HEK293 (cell line): Measurements from ENCODE around the gene MAP3K20.

Experiments
- CTCF ChIA-PET: fragments of 350-600 bp; formaldehyde crosslinking; extraction: SDS; loops from one replicate; lab custom pipeline; 2021; ENCODE audit warnings: antibody characterized with exemption; lab: Yijun Ruan, JAX
- POLR2A ChIA-PET: fragments of 300-600 bp; formaldehyde crosslinking; extraction: SDS; loops from one replicate; lab custom pipeline; 2020; ENCODE audit warnings: antibody characterized with exemption, inconsistent platforms; lab: Yijun Ruan, JAX
- H3K27ac ChIP-seq: fragments of 200-500 bp; sonication (Bioruptor generic); 2 replicates; pipeline ENCODE4 v1.5.1; 2014; ENCODE audit warnings: low read depth, low read length, control low read depth, inconsistent platforms; ENCODE audit errors: extremely low read depth
- H3K36me3 ChIP-seq, 2 experiments: fragments of 200-500 bp in 1 of 2; sonication (Bioruptor generic) in 1 of 2; 1 replicate in 1 of 2; 2 replicates in 1 of 2; pipeline ENCODE4 v1.5.1; 2014 to 2017; ENCODE audit warnings: inconsistent platforms in 2 of 2, low read length in 2 of 2; ENCODE audit not compliant: control insufficient read depth in 2 of 2, insufficient read depth in 1 of 2
- H3K4me1 ChIP-seq: fragments of 200-500 bp; sonication (Bioruptor generic); 2 replicates; pipeline ENCODE4 v1.5.1; 2014; ENCODE audit warnings: mild to moderate bottlenecking, low read length, inconsistent platforms; ENCODE audit not compliant: control insufficient read depth, insufficient read depth
- H3K4me3 ChIP-seq: 2 replicates; pipeline ENCODE4 v1.5.1; 2011; ENCODE audit warnings: low read depth, mild to moderate bottlenecking, control low read depth, low read length, moderate library complexity
- H3K9me3 ChIP-seq: fragments of 200-500 bp; sonication (Bioruptor generic); 2 replicates; pipeline ENCODE4 v1.5.1; 2014; ENCODE audit warnings: low read depth, low read length, inconsistent platforms; ENCODE audit not compliant: control insufficient read depth, insufficient read depth
- GFI1B ChIP-seq: fragments of 450-650 bp; formaldehyde crosslinking; IDR thresholded peaks from 2 replicates; pipeline ENCODE4 v1.5.1; 2016; ENCODE audit warnings: missing biosample characterization, missing genetic modification characterization
- HOXA7 ChIP-seq: sonication (generic); formaldehyde crosslinking; IDR thresholded peaks from 2 replicates; pipeline ENCODE4 v1.8.1; 2022; ENCODE audit warnings: missing genetic modification reagents, borderline replicate concordance
- KLF16 ChIP-seq: fragments of 450-650 bp; formaldehyde crosslinking; IDR thresholded peaks from 2 replicates; pipeline ENCODE4 v1.5.1; 2017; ENCODE audit warnings: missing biosample characterization, missing genetic modification characterization
- KLF7 ChIP-seq: fragments of 450-650 bp; formaldehyde crosslinking; IDR thresholded peaks from 2 replicates; pipeline ENCODE4 v1.5.1; 2016; ENCODE audit warnings: missing biosample characterization, missing genetic modification characterization, borderline replicate concordance
- PRDM1 ChIP-seq: fragments of 450-650 bp; formaldehyde crosslinking; IDR thresholded peaks from 2 replicates; pipeline ENCODE4; 2016; ENCODE audit warnings: missing biosample characterization, missing genetic modification characterization
- SP3 ChIP-seq: fragments of 450-650 bp; formaldehyde crosslinking; IDR thresholded peaks from 2 replicates; pipeline ENCODE4 v1.5.1; 2016; ENCODE audit warnings: missing biosample characterization, missing genetic modification characterization
- YY2 ChIP-seq: fragments of 450-650 bp; formaldehyde crosslinking; IDR thresholded peaks from 2 replicates; pipeline ENCODE4 v1.5.1; 2016; ENCODE audit warnings: missing biosample characterization, missing genetic modification characterization
- ZNF16 ChIP-seq: fragments of 450-650 bp; formaldehyde crosslinking; IDR thresholded peaks from 2 replicates; pipeline ENCODE4 v1.5.1; 2016; ENCODE audit warnings: low read depth, missing biosample characterization, missing genetic modification characterization
- ZNF211 ChIP-seq: fragments of 450-650 bp; formaldehyde crosslinking; IDR thresholded peaks from 2 replicates; pipeline ENCODE4 v1.5.1; 2016; ENCODE audit warnings: low read depth, missing biosample characterization, missing genetic modification characterization
- ZNF24 ChIP-seq: fragments of 450-650 bp; formaldehyde crosslinking; IDR thresholded peaks from 2 replicates; pipeline ENCODE4 v1.5.1; 2016; ENCODE audit warnings: missing biosample characterization, missing genetic modification characterization
- ZNF366 ChIP-seq: fragments of 450-650 bp; formaldehyde crosslinking; conservative IDR thresholded peaks from 2 replicates; pipeline ENCODE4 v1.5.1; 2016; ENCODE audit warnings: missing biosample characterization, missing genetic modification characterization
- ZNF433 ChIP-seq: fragments of 450-650 bp; formaldehyde crosslinking; IDR thresholded peaks from 2 replicates; pipeline ENCODE4 v1.5.1; 2016; ENCODE audit warnings: missing biosample characterization, missing genetic modification characterization, low read depth
- ZNF837 ChIP-seq: fragments of 450-650 bp; formaldehyde crosslinking; IDR thresholded peaks from 2 replicates; pipeline ENCODE4 v1.5.1; 2016; ENCODE audit warnings: missing biosample characterization, missing genetic modification characterization
- ZXDB ChIP-seq: fragments of 450-650 bp; formaldehyde crosslinking; IDR thresholded peaks from 2 replicates; pipeline ENCODE4 v1.5.1; 2016; ENCODE audit warnings: missing biosample characterization, missing genetic modification characterization
- TF ChIP-seq, protein P1 (sequence below): fragments of 450-650 bp; formaldehyde crosslinking; IDR thresholded peaks from 2 replicates; pipeline ENCODE4 v1.5.1; 2016; ENCODE audit warnings: missing biosample characterization, missing genetic modification characterization
- TF ChIP-seq, protein P2 (sequence below): sonication (generic); formaldehyde crosslinking; IDR thresholded peaks from 2 replicates; pipeline ENCODE4 v1.8.1; 2022; ENCODE audit warnings: mild to moderate bottlenecking, moderate library complexity, missing genetic modification reagents
- TF ChIP-seq, protein P3 (sequence below): fragments of 450-650 bp; formaldehyde crosslinking; IDR thresholded peaks from 2 replicates; pipeline ENCODE4 v1.5.1; 2016; ENCODE audit warnings: missing biosample characterization, missing genetic modification characterization
- TF ChIP-seq, protein P4 (sequence below): fragments of 450-650 bp; formaldehyde crosslinking; IDR thresholded peaks from 2 replicates; pipeline ENCODE4 v1.5.1; 2017; ENCODE audit warnings: missing biosample characterization, missing genetic modification characterization
- TF ChIP-seq, protein P5 (sequence below): fragments of 450-650 bp; formaldehyde crosslinking; IDR thresholded peaks from 2 replicates; pipeline ENCODE4 v1.5.0; 2017; ENCODE audit warnings: missing biosample characterization, missing genetic modification characterization, borderline replicate concordance
- TF ChIP-seq, protein P6 (sequence below): fragments of 450-650 bp; formaldehyde crosslinking; IDR thresholded peaks from 2 replicates; pipeline ENCODE4 v1.5.1; 2016; ENCODE audit warnings: missing biosample characterization, missing genetic modification characterization, low read depth

The MAP3K20 gene

DNA sequence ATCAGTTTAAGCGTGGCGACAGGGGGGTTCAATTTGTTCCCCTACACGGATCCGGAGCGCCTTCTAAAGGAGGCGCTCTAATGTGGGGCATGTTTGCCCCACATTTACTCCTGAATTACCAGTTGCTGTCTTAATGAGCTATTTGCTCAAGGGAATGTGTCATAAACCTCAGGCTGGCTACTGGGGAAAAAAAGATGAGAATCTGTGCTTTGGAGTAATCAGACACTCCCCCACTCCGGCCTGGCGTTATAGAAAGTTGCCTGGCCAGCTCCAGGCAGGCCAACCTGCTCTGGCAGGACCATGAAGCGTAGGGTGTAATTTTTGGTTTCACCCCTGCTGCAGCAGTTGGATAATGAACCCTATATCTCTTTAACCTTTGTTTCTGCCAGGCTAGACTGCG lies 31.0 kb upstream of the MAP3K20 start:
- H3K27ac ChIP-seq: no peak overlapping the region
- TF ChIP-seq ZNF433: no peak
- no peak for TF ChIP-seq KLF16 (tag by site-specific recombination)
- no peak for TF ChIP-seq GFI1B (tag by site-specific recombination)
- TF ChIP-seq, protein P1, sequence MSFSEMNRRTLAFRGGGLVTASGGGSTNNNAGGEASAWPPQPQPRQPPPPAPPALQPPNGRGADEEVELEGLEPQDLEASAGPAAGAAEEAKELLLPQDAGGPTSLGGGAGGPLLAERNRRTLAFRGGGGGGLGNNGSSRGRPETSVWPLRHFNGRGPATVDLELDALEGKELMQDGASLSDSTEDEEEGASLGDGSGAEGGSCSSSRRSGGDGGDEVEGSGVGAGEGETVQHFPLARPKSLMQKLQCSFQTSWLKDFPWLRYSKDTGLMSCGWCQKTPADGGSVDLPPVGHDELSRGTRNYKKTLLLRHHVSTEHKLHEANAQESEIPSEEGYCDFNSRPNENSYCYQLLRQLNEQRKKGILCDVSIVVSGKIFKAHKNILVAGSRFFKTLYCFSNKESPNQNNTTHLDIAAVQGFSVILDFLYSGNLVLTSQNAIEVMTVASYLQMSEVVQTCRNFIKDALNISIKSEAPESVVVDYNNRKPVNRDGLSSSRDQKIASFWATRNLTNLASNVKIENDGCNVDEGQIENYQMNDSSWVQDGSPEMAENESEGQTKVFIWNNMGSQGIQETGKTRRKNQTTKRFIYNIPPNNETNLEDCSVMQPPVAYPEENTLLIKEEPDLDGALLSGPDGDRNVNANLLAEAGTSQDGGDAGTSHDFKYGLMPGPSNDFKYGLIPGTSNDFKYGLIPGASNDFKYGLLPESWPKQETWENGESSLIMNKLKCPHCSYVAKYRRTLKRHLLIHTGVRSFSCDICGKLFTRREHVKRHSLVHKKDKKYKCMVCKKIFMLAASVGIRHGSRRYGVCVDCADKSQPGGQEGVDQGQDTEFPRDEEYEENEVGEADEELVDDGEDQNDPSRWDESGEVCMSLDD (tag by site-specific recombination): no peak
- no peak for TF ChIP-seq ZNF211 (tag by site-specific recombination)
- TF ChIP-seq, protein P2, sequence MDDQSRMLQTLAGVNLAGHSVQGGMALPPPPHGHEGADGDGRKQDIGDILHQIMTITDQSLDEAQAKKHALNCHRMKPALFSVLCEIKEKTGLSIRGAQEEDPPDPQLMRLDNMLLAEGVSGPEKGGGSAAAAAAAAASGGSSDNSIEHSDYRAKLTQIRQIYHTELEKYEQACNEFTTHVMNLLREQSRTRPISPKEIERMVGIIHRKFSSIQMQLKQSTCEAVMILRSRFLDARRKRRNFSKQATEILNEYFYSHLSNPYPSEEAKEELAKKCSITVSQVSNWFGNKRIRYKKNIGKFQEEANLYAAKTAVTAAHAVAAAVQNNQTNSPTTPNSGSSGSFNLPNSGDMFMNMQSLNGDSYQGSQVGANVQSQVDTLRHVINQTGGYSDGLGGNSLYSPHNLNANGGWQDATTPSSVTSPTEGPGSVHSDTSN (CRISPR knock-in tag): no peak
- TF ChIP-seq SP3: no peak
- TF ChIP-seq KLF7: no peak
- TF ChIP-seq ZNF16 (tag by site-specific recombination): no peak
- no peak for TF ChIP-seq ZNF366 (tag by site-specific recombination)
- TF ChIP-seq, protein P3, sequence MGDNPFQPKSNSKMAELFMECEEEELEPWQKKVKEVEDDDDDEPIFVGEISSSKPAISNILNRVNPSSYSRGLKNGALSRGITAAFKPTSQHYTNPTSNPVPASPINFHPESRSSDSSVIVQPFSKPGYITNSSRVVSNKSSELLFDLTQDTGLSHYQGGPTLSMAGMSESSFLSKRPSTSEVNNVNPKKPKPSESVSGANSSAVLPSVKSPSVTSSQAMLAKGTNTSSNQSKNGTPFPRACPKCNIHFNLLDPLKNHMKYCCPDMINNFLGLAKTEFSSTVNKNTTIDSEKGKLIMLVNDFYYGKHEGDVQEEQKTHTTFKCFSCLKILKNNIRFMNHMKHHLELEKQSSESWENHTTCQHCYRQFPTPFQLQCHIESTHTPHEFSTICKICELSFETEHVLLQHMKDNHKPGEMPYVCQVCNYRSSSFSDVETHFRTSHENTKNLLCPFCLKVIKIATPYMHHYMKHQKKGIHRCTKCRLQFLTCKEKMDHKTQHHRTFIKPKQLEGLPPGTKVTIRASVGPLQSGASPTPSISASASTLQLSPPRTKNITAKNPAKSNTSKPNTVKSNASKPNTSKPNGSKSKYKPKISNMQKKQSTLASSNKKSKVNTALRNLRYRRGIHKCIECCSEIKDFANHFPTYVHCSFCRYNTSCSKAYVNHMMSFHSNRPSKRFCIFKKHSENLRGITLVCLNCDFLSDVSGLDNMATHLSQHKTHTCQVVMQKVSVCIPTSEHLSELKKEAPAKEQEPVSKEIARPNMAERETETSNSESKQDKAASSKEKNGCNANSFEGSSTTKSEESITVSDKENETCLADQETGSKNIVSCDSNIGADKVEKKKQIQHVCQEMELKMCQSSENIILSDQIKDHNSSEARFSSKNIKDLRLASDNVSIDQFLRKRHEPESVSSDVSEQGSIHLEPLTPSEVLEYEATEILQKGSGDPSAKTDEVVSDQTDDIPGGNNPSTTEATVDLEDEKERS (tag by site-specific recombination): no peak
- no peak for TF ChIP-seq YY2 (tag by site-specific recombination)
- no peak for TF ChIP-seq ZNF24
- TF ChIP-seq, protein P4, sequence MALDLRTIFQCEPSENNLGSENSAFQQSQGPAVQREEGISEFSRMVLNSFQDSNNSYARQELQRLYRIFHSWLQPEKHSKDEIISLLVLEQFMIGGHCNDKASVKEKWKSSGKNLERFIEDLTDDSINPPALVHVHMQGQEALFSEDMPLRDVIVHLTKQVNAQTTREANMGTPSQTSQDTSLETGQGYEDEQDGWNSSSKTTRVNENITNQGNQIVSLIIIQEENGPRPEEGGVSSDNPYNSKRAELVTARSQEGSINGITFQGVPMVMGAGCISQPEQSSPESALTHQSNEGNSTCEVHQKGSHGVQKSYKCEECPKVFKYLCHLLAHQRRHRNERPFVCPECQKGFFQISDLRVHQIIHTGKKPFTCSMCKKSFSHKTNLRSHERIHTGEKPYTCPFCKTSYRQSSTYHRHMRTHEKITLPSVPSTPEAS (tag by site-specific recombination): no peak
- TF ChIP-seq PRDM1 (tag by site-specific recombination): no peak
- no peaks in the 10 kb centered on the region for H3K9me3 ChIP-seq
- H3K36me3 ChIP-seq: no peaks in the 10 kb centered on the region
- ChIA-PET POLR2A (interaction anchor here (0.6 kb wide), 1 partner anchor 151 kb away, joined by 4 read pairs; no protein-coding TSS in a partner anchor), CTCF (interaction anchor here (0.7 to 2.5 kb wide), 3 partner anchors 17 to 238 kb away, joined by 3 to 17 read pairs (median 3); no protein-coding TSS in a partner anchor)
- no peak overlapping the region for H3K4me3 ChIP-seq
- H3K4me1 ChIP-seq: 0 out of 2 replicates have a peak, but pooled peaks cover 7% of the 10 kb centered on the region

DNA sequence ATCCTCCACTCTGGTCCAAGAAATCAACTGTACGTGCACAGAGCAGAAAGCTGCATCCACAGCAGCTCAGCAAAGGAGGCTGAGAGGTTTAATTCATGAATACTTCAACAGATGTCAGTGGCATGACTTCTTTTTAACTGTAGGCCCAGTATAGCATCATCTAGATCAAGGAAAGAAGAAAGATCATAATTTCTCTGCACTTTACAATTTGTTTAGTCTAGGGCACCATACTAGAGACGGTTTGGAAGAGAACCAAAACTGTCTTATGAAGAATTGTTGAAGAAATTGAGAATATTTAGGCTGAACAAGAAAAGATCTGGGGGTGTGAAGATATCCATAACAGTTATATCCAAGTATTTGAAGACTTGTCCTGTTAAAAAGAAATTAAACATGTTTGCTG lies 30.5 kb upstream of the MAP3K20 start:
- Histone ChIP-seq H3K9me3 (no peaks in the 10 kb centered on the region), H3K27ac (no peak overlapping the region), H3K4me3 (no peak overlapping the region), H3K36me3 (no peaks in the 10 kb centered on the region), H3K4me1 (0 out of 2 replicates have a peak, but pooled peaks cover 7% of the 10 kb centered on the region)
- POLR2A ChIA-PET: no interaction called here
- CTCF ChIA-PET: interaction anchor here (2.5 kb wide), 1 partner anchor 17 kb away, joined by 17 read pairs; no protein-coding TSS in a partner anchor
- TF ChIP-seq, protein P5, sequence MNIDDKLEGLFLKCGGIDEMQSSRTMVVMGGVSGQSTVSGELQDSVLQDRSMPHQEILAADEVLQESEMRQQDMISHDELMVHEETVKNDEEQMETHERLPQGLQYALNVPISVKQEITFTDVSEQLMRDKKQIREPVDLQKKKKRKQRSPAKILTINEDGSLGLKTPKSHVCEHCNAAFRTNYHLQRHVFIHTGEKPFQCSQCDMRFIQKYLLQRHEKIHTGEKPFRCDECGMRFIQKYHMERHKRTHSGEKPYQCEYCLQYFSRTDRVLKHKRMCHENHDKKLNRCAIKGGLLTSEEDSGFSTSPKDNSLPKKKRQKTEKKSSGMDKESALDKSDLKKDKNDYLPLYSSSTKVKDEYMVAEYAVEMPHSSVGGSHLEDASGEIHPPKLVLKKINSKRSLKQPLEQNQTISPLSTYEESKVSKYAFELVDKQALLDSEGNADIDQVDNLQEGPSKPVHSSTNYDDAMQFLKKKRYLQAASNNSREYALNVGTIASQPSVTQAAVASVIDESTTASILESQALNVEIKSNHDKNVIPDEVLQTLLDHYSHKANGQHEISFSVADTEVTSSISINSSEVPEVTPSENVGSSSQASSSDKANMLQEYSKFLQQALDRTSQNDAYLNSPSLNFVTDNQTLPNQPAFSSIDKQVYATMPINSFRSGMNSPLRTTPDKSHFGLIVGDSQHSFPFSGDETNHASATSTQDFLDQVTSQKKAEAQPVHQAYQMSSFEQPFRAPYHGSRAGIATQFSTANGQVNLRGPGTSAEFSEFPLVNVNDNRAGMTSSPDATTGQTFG (tag by site-specific recombination): no peak
- TF ChIP-seq, protein P6, sequence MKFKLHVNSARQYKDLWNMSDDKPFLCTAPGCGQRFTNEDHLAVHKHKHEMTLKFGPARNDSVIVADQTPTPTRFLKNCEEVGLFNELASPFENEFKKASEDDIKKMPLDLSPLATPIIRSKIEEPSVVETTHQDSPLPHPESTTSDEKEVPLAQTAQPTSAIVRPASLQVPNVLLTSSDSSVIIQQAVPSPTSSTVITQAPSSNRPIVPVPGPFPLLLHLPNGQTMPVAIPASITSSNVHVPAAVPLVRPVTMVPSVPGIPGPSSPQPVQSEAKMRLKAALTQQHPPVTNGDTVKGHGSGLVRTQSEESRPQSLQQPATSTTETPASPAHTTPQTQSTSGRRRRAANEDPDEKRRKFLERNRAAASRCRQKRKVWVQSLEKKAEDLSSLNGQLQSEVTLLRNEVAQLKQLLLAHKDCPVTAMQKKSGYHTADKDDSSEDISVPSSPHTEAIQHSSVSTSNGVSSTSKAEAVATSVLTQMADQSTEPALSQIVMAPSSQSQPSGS (tag by site-specific recombination): no peak
- TF ChIP-seq ZNF837 (tag by site-specific recombination) (no peak), ZXDB (tag by site-specific recombination) (no peak), HOXA7 (no peak)
